Gastroesophageal sphincter (tissue), 3 donors: Measurements from ENCODE around the gene SDK2.

Experiments
- EP300 ChIP-seq: sonication (generic); formaldehyde crosslinking; IDR thresholded peaks from one replicate; pipeline ENCODE4 v1.6.1; 2017; ENCODE audit warnings: antibody characterized with exemption, mild to moderate bottlenecking
- POLR2A ChIP-seq, 2 donors: fragments of 450-650 bp; IDR thresholded peaks; one replicate each; pipeline ENCODE4 v1.6.1; 2017; ENCODE audit warnings: antibody characterized with exemption in 2 of 2, mild to moderate bottlenecking in 2 of 2, moderate library complexity in 1 of 2
- POLR2AphosphoS5 ChIP-seq: sonication (generic); formaldehyde crosslinking; IDR thresholded peaks from one replicate; pipeline ENCODE4 v1.6.1; 2017; ENCODE audit warnings: antibody characterized with exemption
- TF ChIP-seq, protein P1 (sequence below), 4 experiments: fragments of 200-600 bp in 2 of 4; fragments of 450-650 bp in 2 of 4; sonication (generic) in 1 of 4; IDR thresholded peaks; one replicate each; pipeline ENCODE4 v1.5.1; 2017 to 2019; ENCODE audit warnings: antibody characterized with exemption in 4 of 4, mild to moderate bottlenecking in 2 of 4, moderate library complexity in 2 of 4

DNA sequence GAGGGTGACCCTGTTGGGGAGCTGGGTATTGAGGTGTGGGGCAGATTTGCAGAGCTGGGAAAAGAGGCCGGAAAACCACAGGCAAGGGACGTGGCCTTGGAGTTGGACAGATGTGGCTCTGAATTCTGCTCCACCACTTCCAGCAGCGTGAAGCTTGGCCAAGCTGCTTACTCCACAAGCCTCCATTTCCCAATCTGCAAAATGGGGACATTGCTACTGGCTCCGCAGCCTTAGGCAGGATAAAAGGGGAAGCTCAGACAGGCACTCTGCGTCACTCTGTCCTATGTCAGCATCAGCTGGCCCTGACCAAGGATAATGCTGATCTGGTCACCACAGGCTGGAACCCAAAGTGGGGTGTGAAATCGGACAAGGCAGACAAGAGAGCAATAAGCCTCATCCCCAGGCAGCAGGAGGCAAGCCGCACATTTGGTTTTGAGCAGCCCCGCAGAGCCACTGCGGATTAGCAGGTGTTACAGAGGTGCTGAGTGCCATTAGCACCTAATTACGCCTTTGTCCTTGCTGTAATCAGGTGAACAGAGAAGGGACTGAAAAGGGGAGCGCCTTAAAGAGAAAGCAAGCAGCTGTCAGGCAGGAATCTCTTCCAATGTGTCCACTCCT lies 54.8 kb downstream of the SDK2 start:
- TF ChIP-seq, protein P1, sequence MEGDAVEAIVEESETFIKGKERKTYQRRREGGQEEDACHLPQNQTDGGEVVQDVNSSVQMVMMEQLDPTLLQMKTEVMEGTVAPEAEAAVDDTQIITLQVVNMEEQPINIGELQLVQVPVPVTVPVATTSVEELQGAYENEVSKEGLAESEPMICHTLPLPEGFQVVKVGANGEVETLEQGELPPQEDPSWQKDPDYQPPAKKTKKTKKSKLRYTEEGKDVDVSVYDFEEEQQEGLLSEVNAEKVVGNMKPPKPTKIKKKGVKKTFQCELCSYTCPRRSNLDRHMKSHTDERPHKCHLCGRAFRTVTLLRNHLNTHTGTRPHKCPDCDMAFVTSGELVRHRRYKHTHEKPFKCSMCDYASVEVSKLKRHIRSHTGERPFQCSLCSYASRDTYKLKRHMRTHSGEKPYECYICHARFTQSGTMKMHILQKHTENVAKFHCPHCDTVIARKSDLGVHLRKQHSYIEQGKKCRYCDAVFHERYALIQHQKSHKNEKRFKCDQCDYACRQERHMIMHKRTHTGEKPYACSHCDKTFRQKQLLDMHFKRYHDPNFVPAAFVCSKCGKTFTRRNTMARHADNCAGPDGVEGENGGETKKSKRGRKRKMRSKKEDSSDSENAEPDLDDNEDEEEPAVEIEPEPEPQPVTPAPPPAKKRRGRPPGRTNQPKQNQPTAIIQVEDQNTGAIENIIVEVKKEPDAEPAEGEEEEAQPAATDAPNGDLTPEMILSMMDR (IDR thresholded peaks at IDR 0.05) = no peak
- TF ChIP-seq EP300 = no peak
- no peak for TF ChIP-seq POLR2AphosphoS5
- TF ChIP-seq POLR2A (IDR thresholded peaks at IDR 0.05) = no peak
